Endothelial cell of umbilical vein (primary cell): ENCODE measurements around the gene PARN. TPM values are rescaled to one million over a fixed set of nuclear protein-coding genes. Genes with fewer than 3 reads are reported as not detected.

Experiments used
- BruUV-seq: library from RNA; stranded (reverse); fragments of 400-500 nt; replicated peaks from 2 replicates; lab custom pipeline; 2021; lab: Mats Ljungman, UMichigan
- CTCF ChIA-PET: fragments of 300-600, 350-600 bp; sonication (Branson Sonifier 250); formaldehyde crosslinking; loops from one replicate; lab custom pipeline; 2021; ENCODE audit warnings: antibody characterized with exemption, inconsistent platforms; lab: Charles Lee
- POLR2A ChIA-PET: fragments of 300-600, 350-600 bp; sonication (Branson Sonifier 250); formaldehyde crosslinking; loops from one replicate; lab custom pipeline; 2021; ENCODE audit warnings: antibody characterized with exemption, inconsistent platforms; lab: Charles Lee
- DNase-seq: peaks from one replicate; pipeline ENCODE4 v3.0.0-alpha.2; 2011; ENCODE audit warnings: low read depth, low spot score
- FAIRE-seq: peaks from 2 replicates; lab custom pipeline; 2011; peaks lifted over from hg19 to GRCh38; lab: Jason Lieb, UNC
- H2AFZ ChIP-seq: 2 replicates; pipeline ENCODE4 v1.6.0; 2012; ENCODE audit warnings: low read depth, low read length, control low read depth, inconsistent platforms
- H3K27ac ChIP-seq: 2 replicates; pipeline ENCODE4 v1.5.1; 2011; ENCODE audit warnings: low read depth, mild to moderate bottlenecking, control low read depth, low read length, moderate library complexity; ENCODE audit not compliant: insufficient read depth
- H3K27me3 ChIP-seq, 2 experiments: 2 replicates each; pipeline versions ENCODE4 v1.6.0 to v1.6.1; 2011; ENCODE audit warnings: low read length in 2 of 2, mixed read lengths in 1 of 2; ENCODE audit not compliant: control insufficient read depth in 2 of 2, insufficient read depth in 2 of 2
- H3K36me3 ChIP-seq, 2 experiments: 2 replicates in 1 of 2; 3 replicates in 1 of 2; pipeline ENCODE4 v1.5.1; 2011; ENCODE audit warnings: low read length in 2 of 2, mild to moderate bottlenecking in 1 of 2, moderate library complexity in 1 of 2; ENCODE audit not compliant: control insufficient read depth in 2 of 2, insufficient read depth in 2 of 2; ENCODE audit errors: extremely low read depth in 1 of 2
- H3K4me1 ChIP-seq: 3 replicates; pipeline ENCODE4 v1.5.1; 2011; ENCODE audit warnings: mild to moderate bottlenecking, low read length; ENCODE audit not compliant: control insufficient read depth, insufficient read depth; ENCODE audit errors: extremely low read depth
- H3K4me2 ChIP-seq: 2 replicates; pipeline ENCODE4 v1.6.1; 2011; ENCODE audit warnings: low read length, control low read depth, mixed read lengths; ENCODE audit not compliant: insufficient read depth
- H3K4me3 ChIP-seq, 3 experiments: fragments of 200-600 bp in 1 of 3; sonication (generic), shearing (Covaris generic) in 1 of 3; replicated peaks in 1 of 3; 2 replicates each; pipeline ENCODE4 v1.5.1; 2011 to 2016; ENCODE audit warnings: control low read depth in 3 of 3, low read length in 3 of 3, mild to moderate bottlenecking in 2 of 3, inconsistent platforms in 1 of 3, low read depth in 1 of 3, moderate library complexity in 1 of 3; ENCODE audit not compliant: insufficient read depth in 1 of 3
- H3K79me2 ChIP-seq: 2 replicates; pipeline ENCODE4 v1.6.0; 2012; ENCODE audit warnings: low read length, inconsistent platforms; ENCODE audit not compliant: control insufficient read depth, insufficient read depth
- H3K9ac ChIP-seq: replicated peaks from 2 replicates; pipeline ENCODE3; 2011; ENCODE audit warnings: low read length, control low read depth; ENCODE audit not compliant: insufficient read depth; ENCODE audit errors: extremely low read depth
- H3K9me1 ChIP-seq: replicated peaks from 3 replicates; pipeline ENCODE4 v1.6.0; 2011; ENCODE audit warnings: mild to moderate bottlenecking, low read length; ENCODE audit not compliant: control insufficient read depth, insufficient read depth; ENCODE audit errors: extremely low read depth
- H3K9me3 ChIP-seq: replicated peaks from 2 replicates; pipeline ENCODE4 v1.5.1; 2012; ENCODE audit warnings: low read length, inconsistent platforms; ENCODE audit not compliant: control insufficient read depth, insufficient read depth
- H4K20me1 ChIP-seq: replicated peaks from 2 replicates; pipeline ENCODE3; 2011; ENCODE audit warnings: mild to moderate bottlenecking, low read length; ENCODE audit not compliant: control insufficient read depth, insufficient read depth; ENCODE audit errors: extremely low read depth
- EZH2 ChIP-seq: IDR thresholded peaks from 2 replicates; pipeline ENCODE4 v1.6.1; 2012; ENCODE audit warnings: borderline replicate concordance, low read depth, mild to moderate bottlenecking, moderate library complexity, low read length, inconsistent platforms; ENCODE audit not compliant: severe bottlenecking
- FOS ChIP-seq: IDR thresholded peaks from 2 replicates; pipeline ENCODE4 v1.6.1; 2011; ENCODE audit warnings: mild to moderate bottlenecking, low read length, moderate library complexity, borderline replicate concordance; ENCODE audit not compliant: insufficient read depth
- GATA2 ChIP-seq: IDR thresholded peaks from 2 replicates; pipeline ENCODE4 v1.7.0; 2011; ENCODE audit warnings: low read depth, mild to moderate bottlenecking, moderate library complexity, mixed read lengths, low read length; ENCODE audit not compliant: insufficient read length, insufficient read depth
- JUN ChIP-seq: IDR thresholded peaks from 2 replicates; pipeline ENCODE4 v1.6.1; 2011; ENCODE audit warnings: borderline replicate concordance, low read depth; ENCODE audit not compliant: insufficient read length, insufficient read depth
- MYC ChIP-seq: IDR thresholded peaks from one replicate; pipeline ENCODE4 v1.6.1; 2011; ENCODE audit warnings: mild to moderate bottlenecking, low read depth, low read length
- POLR2A ChIP-seq: IDR thresholded peaks from 2 replicates; pipeline ENCODE4 v1.6.1; 2012; ENCODE audit warnings: low read depth, mild to moderate bottlenecking, control low read depth, low read length
- POLR2AphosphoS5 ChIP-seq: IDR thresholded peaks from 2 replicates; pipeline ENCODE4 v1.6.1; 2012; ENCODE audit warnings: low read depth, mild to moderate bottlenecking, control low read depth, low read length, moderate library complexity; ENCODE audit not compliant: insufficient read depth
- dilution Hi-C: fragments of 300-500 bp; cut with MboI; formaldehyde crosslinking; loops from one replicate; pipeline ENCODE4 v1.15.0; 2019; ENCODE audit warnings: low sequenced_read_pairs; ENCODE audit not compliant: extremely low pct_ligation_motif_present
- intact Hi-C: fragments of 100-400 bp; cut with micrococcal nuclease; formaldehyde crosslinking; loops from one replicate; pipeline ENCODE4 v1.10.0; 2022
- polyA plus RNA-seq, 4 experiments: library from polyadenylated mRNA; depleted of rRNA in 3 of 4; stranded (reverse) in 3 of 4; unstranded in 1 of 4; fragments of >200 nt; gene quantifications; 2 replicates each; pipeline versions ENCODE4 v1.2.1 to v1.2.3, GENCODE V29; 2011 to 2012; ENCODE audit warnings: missing spikeins in 1 of 4
- total RNA-seq: library from RNA; stranded (reverse); gene quantifications from 2 replicates; pipeline ENCODE4 v1.2.3, GENCODE V29; 2021
- TF ChIP-seq, protein P1 (sequence below): IDR thresholded peaks from 2 replicates; pipeline ENCODE4 v1.6.1; 2011; ENCODE audit not compliant: insufficient read depth, insufficient read length
- TF ChIP-seq, protein P2 (sequence below), 2 donors: IDR thresholded peaks; 1 replicate in 1 of 2; 2 replicates in 1 of 2; pipeline ENCODE4 v1.5.1; 2011; ENCODE audit warnings: low read length in 2 of 2, mild to moderate bottlenecking in 2 of 2, moderate library complexity in 2 of 2, control low read depth in 1 of 2, inconsistent platforms in 1 of 2, low read depth in 1 of 2; ENCODE audit not compliant: insufficient read depth in 1 of 2; ENCODE audit errors: extremely low read depth in 1 of 2

Gene PARN
- total and polyA plus RNA-seq, 2 donors (not counting 3 experiments of a cell fraction or from before 2014, with no cell fraction given): 16.9 to 24.6 TPM

DNA sequence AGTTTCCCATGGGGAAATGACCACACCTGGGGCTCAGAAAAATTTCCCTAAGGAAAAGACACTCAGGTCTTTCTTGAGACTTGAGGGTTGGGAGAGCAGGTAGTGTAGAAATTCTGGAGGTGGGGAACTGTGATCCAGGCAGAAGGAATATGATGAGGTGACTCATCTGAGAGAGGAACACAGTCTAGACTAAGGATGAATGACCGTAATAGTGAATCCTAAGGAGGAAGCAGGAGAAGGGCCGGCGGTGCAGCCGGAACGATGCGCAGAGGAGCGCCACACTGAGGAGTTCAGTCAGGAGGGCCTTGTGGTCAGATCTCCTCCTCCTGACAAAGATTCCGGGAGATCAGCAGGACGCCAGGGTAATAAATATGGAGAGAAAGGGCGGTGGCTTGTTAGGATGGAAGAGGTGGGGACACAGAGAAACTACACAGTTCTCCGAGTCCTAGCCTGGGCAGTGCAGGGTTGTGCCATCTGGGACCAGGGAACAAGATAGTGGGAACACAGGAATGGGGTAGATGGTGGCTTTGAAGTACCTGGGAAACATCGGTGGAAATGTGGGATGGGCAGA is 135.6 kb downstream of the PARN start:
- Histone ChIP-seq H3K4me2 (no peak overlapping the region), H3K27ac (no peak overlapping the region), H3K9ac (no peak overlapping the region), H4K20me1 (no peaks in the 10 kb centered on the region), H3K9me3 (no peaks in the 10 kb centered on the region), H3K79me2 (no peaks in the 10 kb centered on the region), H3K4me1 (peaks cover 33% of the 10 kb centered on the region), H3K9me1 (no peaks in the 10 kb centered on the region), H3K27me3 (no peaks in the 10 kb centered on the region), H2AFZ (no peak overlapping the region), H3K36me3 (no peaks in the 10 kb centered on the region), H3K4me3 (no peak overlapping the region)
- DNase-seq (no peak), FAIRE-seq (no peak)
- POLR2A ChIA-PET: no interaction called here
- dilution Hi-C loops: no loop called here
- CTCF ChIA-PET: no interaction called here
- intact Hi-C loops: loop anchor here (5.0 kb wide), 1 partner anchor 437 kb away; no protein-coding TSS in a partner anchor
- no TSS peak for BruUV-seq
- TF ChIP-seq POLR2AphosphoS5: no peak
- no peak for TF ChIP-seq EZH2
- TF ChIP-seq, protein P1, sequence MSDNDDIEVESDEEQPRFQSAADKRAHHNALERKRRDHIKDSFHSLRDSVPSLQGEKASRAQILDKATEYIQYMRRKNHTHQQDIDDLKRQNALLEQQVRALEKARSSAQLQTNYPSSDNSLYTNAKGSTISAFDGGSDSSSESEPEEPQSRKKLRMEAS: no peak
- no peak for TF ChIP-seq JUN
- TF ChIP-seq FOS: no peak
- TF ChIP-seq, protein P2, sequence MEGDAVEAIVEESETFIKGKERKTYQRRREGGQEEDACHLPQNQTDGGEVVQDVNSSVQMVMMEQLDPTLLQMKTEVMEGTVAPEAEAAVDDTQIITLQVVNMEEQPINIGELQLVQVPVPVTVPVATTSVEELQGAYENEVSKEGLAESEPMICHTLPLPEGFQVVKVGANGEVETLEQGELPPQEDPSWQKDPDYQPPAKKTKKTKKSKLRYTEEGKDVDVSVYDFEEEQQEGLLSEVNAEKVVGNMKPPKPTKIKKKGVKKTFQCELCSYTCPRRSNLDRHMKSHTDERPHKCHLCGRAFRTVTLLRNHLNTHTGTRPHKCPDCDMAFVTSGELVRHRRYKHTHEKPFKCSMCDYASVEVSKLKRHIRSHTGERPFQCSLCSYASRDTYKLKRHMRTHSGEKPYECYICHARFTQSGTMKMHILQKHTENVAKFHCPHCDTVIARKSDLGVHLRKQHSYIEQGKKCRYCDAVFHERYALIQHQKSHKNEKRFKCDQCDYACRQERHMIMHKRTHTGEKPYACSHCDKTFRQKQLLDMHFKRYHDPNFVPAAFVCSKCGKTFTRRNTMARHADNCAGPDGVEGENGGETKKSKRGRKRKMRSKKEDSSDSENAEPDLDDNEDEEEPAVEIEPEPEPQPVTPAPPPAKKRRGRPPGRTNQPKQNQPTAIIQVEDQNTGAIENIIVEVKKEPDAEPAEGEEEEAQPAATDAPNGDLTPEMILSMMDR (IDR thresholded peaks at IDR 0.05; ENCODE audit: extremely low read depth in 1 of 2, insufficient read depth in 1 of 2, low read depth in 1 of 2, low read length in 2 of 2): no peak
- no peak for TF ChIP-seq MYC
- TF ChIP-seq GATA2: no peak
- TF ChIP-seq POLR2A: no peak
